B cell (primary cell): ENCODE measurements around the gene CCDC138. TPM values are rescaled to one million over a fixed set of nuclear protein-coding genes. Genes with fewer than 3 reads are reported as not detected.

Experiments
- ATAC-seq: fragments of 200-7000 bp; cut with Tn5 transposase; one replicate; pipeline ENCODE4 v1.10.0; 2021; ENCODE audit warnings: low read depth, mild to moderate bottlenecking, moderate number of reproducible peaks, moderate library complexity
- CTCF ChIA-PET: fragments of 350-600 bp; sonication (Branson Sonifier 250); formaldehyde crosslinking; loops from one replicate; lab custom pipeline; 2021; ENCODE audit warnings: antibody characterized with exemption, inconsistent platforms; lab: Charles Lee
- POLR2A ChIA-PET: fragments of 350-600 bp; sonication (Branson Sonifier 250); formaldehyde crosslinking; loops from one replicate; lab custom pipeline; 2021; ENCODE audit warnings: antibody characterized with exemption; lab: Charles Lee
- DNase-seq: peaks from one replicate; pipeline ENCODE4 v3.0.0; 2013
- H2AFZ ChIP-seq: 2 replicates; pipeline ENCODE4 v1.6.1; 2012; ENCODE audit warnings: mild to moderate bottlenecking, low read depth, low read length; ENCODE audit not compliant: insufficient read depth, poor library complexity, severe bottlenecking
- H3K27ac ChIP-seq, 2 donors: 1 replicate in 1 of 2; 2 replicates in 1 of 2; pipeline ENCODE4 v1.5.1; 2012 to 2013; ENCODE audit warnings: low read length in 2 of 2, mild to moderate bottlenecking in 2 of 2, moderate library complexity in 1 of 2
- H3K27me3 ChIP-seq, 4 experiments: fragments of 200-600 bp in 1 of 4; sonication (generic) in 1 of 4; replicated peaks in 1 of 4; 1 replicate in 2 of 4; 2 replicates in 2 of 4; pipeline versions ENCODE4 v1.6.1 to v1.7.0; 2013 to 2016; ENCODE audit warnings: low read length in 3 of 4, mild to moderate bottlenecking in 2 of 4, mixed read lengths in 1 of 4, moderate library complexity in 1 of 4; ENCODE audit not compliant: insufficient read depth in 4 of 4, control insufficient read depth in 3 of 4; ENCODE audit errors: control extremely low read depth in 1 of 4
- H3K36me3 ChIP-seq, 2 experiments: replicated peaks in 1 of 2; 1 replicate in 1 of 2; 2 replicates in 1 of 2; pipeline versions ENCODE4 v1.6.1 to v1.7.1; 2013; ENCODE audit warnings: low read length in 1 of 2; ENCODE audit not compliant: insufficient read depth in 2 of 2, control insufficient read depth in 1 of 2; ENCODE audit errors: control extremely low read depth in 1 of 2, extremely low read depth in 1 of 2
- H3K4me1 ChIP-seq, 2 donors: fragments of 200-600 bp in 1 of 2; sonication (generic) in 1 of 2; 1 replicate in 1 of 2; 2 replicates in 1 of 2; pipeline versions ENCODE4 v1.5.1 to v1.6.1; 2013 to 2017; ENCODE audit warnings: low read length in 2 of 2; ENCODE audit not compliant: control insufficient read depth in 2 of 2, insufficient read depth in 2 of 2
- H3K4me2 ChIP-seq: replicated peaks from 2 replicates; pipeline ENCODE3; 2012; ENCODE audit warnings: mild to moderate bottlenecking, low read depth, low read length; ENCODE audit not compliant: poor library complexity, severe bottlenecking
- H3K4me3 ChIP-seq, 5 experiments: fragments of 200-600 bp in 1 of 5; sonication (generic) in 1 of 5; 1 replicate in 3 of 5; 2 replicates in 2 of 5; pipeline versions ENCODE4 v1.5.1 to v1.7.0; 2011 to 2016; ENCODE audit warnings: low read length in 4 of 5, mild to moderate bottlenecking in 4 of 5, low read depth in 2 of 5, control low read depth in 1 of 5, moderate library complexity in 1 of 5; ENCODE audit not compliant: insufficient read depth in 1 of 5; ENCODE audit errors: control extremely low read depth in 1 of 5, extremely low read depth in 1 of 5
- H3K79me2 ChIP-seq: fragments of 200-600 bp; sonication (generic); one replicate; pipeline ENCODE4 v1.6.0; 2016; ENCODE audit warnings: low read length; ENCODE audit not compliant: control insufficient read depth, insufficient read depth
- H3K9ac ChIP-seq: fragments of 200-600 bp; sonication (generic); 2 replicates; pipeline ENCODE4 v1.6.1; 2017; ENCODE audit warnings: mild to moderate bottlenecking, low read length, moderate library complexity
- H3K9me3 ChIP-seq, 3 donors: one replicate each; pipeline versions ENCODE4 v1.6.1 to v1.7.1; 2013; ENCODE audit warnings: low read length in 2 of 3; ENCODE audit not compliant: control insufficient read depth in 2 of 3, insufficient read depth in 1 of 3; ENCODE audit errors: control extremely low read depth in 1 of 3
- H4K20me1 ChIP-seq: 2 replicates; pipeline ENCODE4 v1.6.0; 2012; ENCODE audit warnings: mild to moderate bottlenecking, low read length; ENCODE audit not compliant: insufficient read depth, control insufficient read depth, poor library complexity, severe bottlenecking
- H3K27ac Mint-ChIP-seq: one replicate; pipeline ENCODE4 v1.8.0; 2021; ENCODE audit warnings: mixed read lengths
- H3K27me3 Mint-ChIP-seq: one replicate; pipeline ENCODE4 v1.8.0; 2021; ENCODE audit warnings: mixed read lengths
- H3K4me1 Mint-ChIP-seq: one replicate; pipeline ENCODE4 v1.8.0; 2021; ENCODE audit warnings: mixed read lengths
- H3K4me3 Mint-ChIP-seq: one replicate; pipeline ENCODE4 v1.8.0; 2021; ENCODE audit warnings: mixed read lengths
- H3K9me3 Mint-ChIP-seq: one replicate; pipeline ENCODE4 v1.8.0; 2022; ENCODE audit warnings: mixed read lengths; ENCODE audit not compliant: insufficient read depth
- EZH2 ChIP-seq: IDR thresholded peaks from 2 replicates; pipeline ENCODE4 v1.6.1; 2012; ENCODE audit warnings: borderline replicate concordance, low read depth, mild to moderate bottlenecking, moderate library complexity, low read length; ENCODE audit not compliant: insufficient read depth, poor library complexity, severe bottlenecking
- WGBS: methylation state at CpG from one replicate; pipeline ENCODE4 v1.1.5; 2013; ENCODE audit warnings: missing lambda C conversion rate; ENCODE audit not compliant: insufficient coverage; 5-methylcytosine and 5-hydroxymethylcytosine counted together
- intact Hi-C: fragments of 100-400 bp; cut with micrococcal nuclease; formaldehyde crosslinking; loops from one replicate; pipeline ENCODE4 v1.10.0; 2022
- polyA plus RNA-seq: library from polyadenylated mRNA; depleted of rRNA; stranded (reverse); fragments of >200 nt; gene quantifications from 2 replicates; pipeline ENCODE4 v1.2.3, GENCODE V29; 2012
- total RNA-seq, 2 donors: library from RNA; stranded (reverse); fragments of 120-200 nt in 1 of 2; gene quantifications; 1 replicate in 1 of 2; 2 replicates in 1 of 2; pipeline versions ENCODE4 v1.2.3 to v1.2.4, GENCODE V29; 2013 to 2022
- TF ChIP-seq, protein P1 (sequence below): fragments of 200-600 bp; IDR thresholded peaks from one replicate; pipeline ENCODE4 v1.8.0; 2022; ENCODE audit warnings: antibody characterized with exemption, mild to moderate bottlenecking

CCDC138 gene
- total and polyA plus RNA-seq, 2 donors (not counting 1 experiment from before 2014, with no cell fraction given): 3.3 to 16.3 TPM

DNA sequence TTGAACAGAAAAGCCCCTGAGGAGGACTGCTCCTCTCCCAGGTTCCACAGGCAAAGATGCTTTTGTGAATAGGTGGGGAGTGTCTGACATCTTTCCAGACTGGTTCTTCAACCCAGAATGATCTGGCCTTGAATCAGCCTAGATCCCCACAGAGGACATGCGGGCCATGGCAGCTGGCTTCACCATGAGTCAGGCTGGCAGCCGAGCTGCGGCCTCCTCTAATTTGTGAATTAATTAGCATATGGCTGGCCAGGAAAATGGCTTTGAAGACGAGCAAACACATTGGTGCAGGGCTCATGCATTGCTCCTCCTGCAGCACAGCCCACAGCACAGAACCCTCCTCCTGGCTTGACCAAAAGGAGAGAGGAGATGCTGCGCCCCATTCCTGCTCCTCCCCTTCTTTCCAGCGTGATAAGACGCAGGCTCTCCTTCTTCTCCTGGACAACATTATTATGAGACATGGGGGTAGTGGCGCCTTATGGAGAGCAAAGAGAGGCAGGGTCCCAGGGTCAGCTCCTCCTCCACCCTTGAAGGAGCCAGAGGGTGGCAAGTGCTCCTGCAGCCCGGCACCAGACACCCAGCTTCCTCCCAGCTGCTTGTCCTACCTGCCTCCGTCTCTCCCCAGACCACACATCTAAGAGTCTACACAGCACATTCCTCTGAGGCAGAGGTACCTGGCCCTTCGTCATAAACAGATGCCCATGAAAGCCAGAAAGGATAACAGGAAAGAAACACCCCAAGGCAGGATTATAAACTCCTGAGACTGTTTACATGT, 135.8 kb downstream of the CCDC138 start:
- Histone ChIP-seq H3K9me3 (no peaks in the 10 kb centered on the region), H3K4me3 (no peak overlapping the region), H3K27me3 (no peaks in the 10 kb centered on the region), H3K4me2 (no peak overlapping the region), H3K27ac (no peak overlapping the region), H2AFZ (no peak overlapping the region), H3K79me2 (no peaks in the 10 kb centered on the region), H3K9ac (no peak overlapping the region), H3K36me3 (no peaks in the 10 kb centered on the region), H4K20me1 (no peaks in the 10 kb centered on the region), H3K4me1 (no peaks in the 10 kb centered on the region)
- no peak overlapping the region for H3K4me3 Mint-ChIP-seq
- TF ChIP-seq, protein P1, sequence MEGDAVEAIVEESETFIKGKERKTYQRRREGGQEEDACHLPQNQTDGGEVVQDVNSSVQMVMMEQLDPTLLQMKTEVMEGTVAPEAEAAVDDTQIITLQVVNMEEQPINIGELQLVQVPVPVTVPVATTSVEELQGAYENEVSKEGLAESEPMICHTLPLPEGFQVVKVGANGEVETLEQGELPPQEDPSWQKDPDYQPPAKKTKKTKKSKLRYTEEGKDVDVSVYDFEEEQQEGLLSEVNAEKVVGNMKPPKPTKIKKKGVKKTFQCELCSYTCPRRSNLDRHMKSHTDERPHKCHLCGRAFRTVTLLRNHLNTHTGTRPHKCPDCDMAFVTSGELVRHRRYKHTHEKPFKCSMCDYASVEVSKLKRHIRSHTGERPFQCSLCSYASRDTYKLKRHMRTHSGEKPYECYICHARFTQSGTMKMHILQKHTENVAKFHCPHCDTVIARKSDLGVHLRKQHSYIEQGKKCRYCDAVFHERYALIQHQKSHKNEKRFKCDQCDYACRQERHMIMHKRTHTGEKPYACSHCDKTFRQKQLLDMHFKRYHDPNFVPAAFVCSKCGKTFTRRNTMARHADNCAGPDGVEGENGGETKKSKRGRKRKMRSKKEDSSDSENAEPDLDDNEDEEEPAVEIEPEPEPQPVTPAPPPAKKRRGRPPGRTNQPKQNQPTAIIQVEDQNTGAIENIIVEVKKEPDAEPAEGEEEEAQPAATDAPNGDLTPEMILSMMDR: no peak
- no peak for TF ChIP-seq EZH2
- H3K27me3 Mint-ChIP-seq: no peaks in the 10 kb centered on the region
- no peaks in the 10 kb centered on the region for H3K9me3 Mint-ChIP-seq
- ATAC-seq (no peak), DNase-seq (no peak)
- H3K4me1 Mint-ChIP-seq: no peaks in the 10 kb centered on the region
- WGBS: 87% methylated on average over 7 of the region's 11 CpGs
- no peak overlapping the region for H3K27ac Mint-ChIP-seq
- CTCF ChIA-PET: no interaction called here
- POLR2A ChIA-PET: no interaction called here
- intact Hi-C loops: no loop called here

DNA sequence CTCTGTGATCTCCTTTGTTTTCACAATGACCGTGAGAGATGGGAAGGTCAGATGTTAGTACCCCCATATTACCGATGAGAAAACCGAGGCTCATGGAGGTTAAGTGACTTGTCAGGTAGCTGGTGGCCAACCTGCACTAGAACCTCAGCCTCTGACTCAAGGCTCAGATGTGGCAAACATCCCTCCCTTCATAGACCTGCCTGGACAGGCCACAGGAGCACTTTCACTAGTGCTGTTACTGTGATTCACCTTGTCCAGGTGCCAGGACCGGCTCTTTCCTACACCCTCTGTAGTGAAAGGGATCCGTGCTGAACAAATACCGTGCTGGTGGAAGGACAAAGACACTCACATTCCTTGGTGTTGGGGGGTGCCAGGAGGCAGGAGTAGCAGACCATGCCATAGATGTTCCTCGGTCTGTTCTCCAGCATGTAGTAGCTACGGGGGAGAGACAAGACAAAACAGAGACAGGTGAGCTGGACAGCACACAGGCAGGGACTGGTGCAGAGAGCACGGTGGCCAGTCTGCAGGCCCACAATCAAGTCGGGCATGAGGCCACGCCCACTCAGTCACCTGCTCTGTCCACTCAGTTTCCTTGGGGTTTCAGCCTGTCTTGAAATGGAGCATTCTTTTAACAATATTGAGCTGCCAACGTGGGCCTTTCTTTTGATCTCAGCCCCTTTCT, 136.6 kb downstream of the CCDC138 start:
- no peaks in the 10 kb centered on the region for H3K27me3 ChIP-seq
- no peak overlapping the region for H2AFZ ChIP-seq
- Mint-ChIP-seq H3K27me3 (no peaks in the 10 kb centered on the region), H3K4me3 (no peak overlapping the region), H3K4me1 (no peaks in the 10 kb centered on the region), H3K27ac (no peak overlapping the region), H3K9me3 (no peaks in the 10 kb centered on the region)
- no peak overlapping the region for H3K9ac ChIP-seq
- no peak for TF ChIP-seq EZH2
- TF ChIP-seq, protein P1: no peak
- no peaks in the 10 kb centered on the region for H3K79me2 ChIP-seq
- POLR2A ChIA-PET: no interaction called here
- no peak overlapping the region for H3K4me2 ChIP-seq
- no peaks in the 10 kb centered on the region for H3K4me1 ChIP-seq
- H4K20me1 ChIP-seq: no peaks in the 10 kb centered on the region
- DNase-seq (no peak), ATAC-seq (no peak)
- no peak overlapping the region for H3K27ac ChIP-seq
- no peak overlapping the region for H3K4me3 ChIP-seq
- CTCF ChIA-PET: no interaction called here
- H3K9me3 ChIP-seq: no peaks in the 10 kb centered on the region
- WGBS: 91% methylated on average over 6 of the region's 12 CpGs
- intact Hi-C loops: no loop called here
- H3K36me3 ChIP-seq: no peaks in the 10 kb centered on the region
